Effector memory CD8-positive, alpha-beta T cell (primary cell): ENCODE measurements around the gene BIVM.

Experiments used
- ATAC-seq: fragments of 150-1000 bp; cut with Tn5 transposase; replicated peaks from 2 replicates; pipeline ENCODE4 v1.10.0; 2021; ENCODE audit warnings: mild to moderate bottlenecking, moderate library complexity
- DNase-seq, 3 experiments: peaks; one replicate each; pipeline ENCODE4 v3.0.0; 2021
- H3K27ac Mint-ChIP-seq, 2 donors: one replicate each; pipeline ENCODE4 v1.8.0; 2022; ENCODE audit warnings: mild to moderate bottlenecking in 2 of 2, mixed read lengths in 2 of 2, moderate library complexity in 2 of 2
- H3K27me3 Mint-ChIP-seq, 2 donors: one replicate each; pipeline ENCODE4 v1.8.0; 2022; ENCODE audit warnings: mixed read lengths in 2 of 2
- H3K36me3 Mint-ChIP-seq: one replicate; pipeline ENCODE4 v1.8.0; 2022; ENCODE audit warnings: mild to moderate bottlenecking, moderate library complexity, mixed read lengths; ENCODE audit not compliant: insufficient read depth
- H3K4me1 Mint-ChIP-seq, 2 donors: one replicate each; pipeline ENCODE4 v1.8.0; 2022; ENCODE audit warnings: low read depth in 2 of 2, mixed read lengths in 2 of 2
- H3K4me3 Mint-ChIP-seq, 2 donors: one replicate each; pipeline ENCODE4 v1.8.0; 2022; ENCODE audit warnings: mild to moderate bottlenecking in 2 of 2, mixed read lengths in 2 of 2, moderate library complexity in 2 of 2
- H3K9me3 Mint-ChIP-seq, 2 donors: one replicate each; pipeline ENCODE4 v1.8.0; 2022; ENCODE audit warnings: mixed read lengths in 2 of 2

The BIVM gene

DNA sequence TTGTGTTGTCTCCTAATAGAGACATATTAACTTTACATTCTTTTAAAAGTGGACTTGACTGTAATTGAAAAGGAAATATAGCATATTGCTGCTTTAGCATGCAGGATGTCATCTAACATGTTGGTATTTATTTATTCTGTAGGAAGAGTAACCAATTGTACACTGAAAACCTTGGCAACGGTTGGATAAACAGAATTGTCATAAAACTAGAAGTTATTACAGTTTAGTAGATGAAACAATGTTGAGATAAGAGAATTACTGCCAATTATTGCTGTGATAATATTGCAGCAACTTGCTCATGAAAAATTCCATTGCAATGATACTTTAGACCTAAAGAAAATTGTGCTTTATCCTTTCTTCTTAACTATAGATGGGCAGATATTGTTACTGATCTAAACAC lies 39.4 kb downstream of the BIVM start:
- peaks cover 7% of the 10 kb centered on the region for H3K36me3 Mint-ChIP-seq
- no peak for DNase-seq
- H3K9me3 Mint-ChIP-seq = no peaks in the 10 kb centered on the region
- no peak overlapping the region for H3K4me3 Mint-ChIP-seq
- H3K4me1 Mint-ChIP-seq = no peaks in the 10 kb centered on the region
- no peak overlapping the region for H3K27ac Mint-ChIP-seq
- no peaks in the 10 kb centered on the region for H3K27me3 Mint-ChIP-seq
- no peak for ATAC-seq

DNA sequence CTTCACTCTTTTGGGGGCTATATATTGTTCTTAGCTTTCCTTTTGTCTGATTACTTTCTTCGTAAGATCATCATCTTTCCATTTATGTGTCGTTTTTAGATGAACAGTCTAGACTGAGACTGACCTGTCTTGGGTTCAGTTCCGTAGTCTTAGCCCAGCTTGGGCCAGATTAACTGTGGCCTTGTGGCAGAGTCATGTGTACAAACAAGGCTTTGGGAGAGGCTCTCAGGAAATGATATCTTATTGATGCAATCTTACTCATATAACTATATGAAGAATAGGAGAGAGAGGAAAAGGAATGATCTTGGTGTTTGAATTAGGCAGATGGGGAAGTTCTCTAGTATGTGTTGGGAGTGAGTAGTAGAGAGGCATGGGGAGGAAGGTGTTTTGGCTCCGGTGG lies 40.1 kb downstream of the BIVM start:
- no peak for DNase-seq
- H3K9me3 Mint-ChIP-seq = no peaks in the 10 kb centered on the region
- ATAC-seq = no peak
- H3K27ac Mint-ChIP-seq = peak overlapping the region in 1 of 2 donors; percentile 12
- no peak overlapping the region for H3K4me3 Mint-ChIP-seq
- H3K4me1 Mint-ChIP-seq = no peaks in the 10 kb centered on the region
- no peaks in the 10 kb centered on the region for H3K27me3 Mint-ChIP-seq
- H3K36me3 Mint-ChIP-seq = peaks cover 7% of the 10 kb centered on the region

DNA sequence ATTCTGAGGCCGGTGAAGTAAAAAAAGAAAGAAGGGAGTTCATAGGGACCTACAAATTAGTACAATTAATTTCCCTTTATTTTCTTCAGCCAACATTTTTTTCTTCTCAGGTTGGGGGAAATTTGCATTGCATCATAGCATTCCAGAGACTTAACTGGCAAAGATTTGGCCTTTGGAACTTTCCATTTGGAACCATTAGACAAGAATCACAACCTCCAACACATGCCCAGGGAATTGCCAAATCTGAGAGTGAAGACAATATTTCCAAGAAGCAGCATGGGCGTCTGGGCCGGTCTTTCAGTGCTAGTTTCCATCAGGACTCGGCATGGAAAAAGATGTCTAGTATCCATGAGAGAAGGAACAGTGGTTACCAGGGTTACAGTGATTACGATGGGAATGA lies 40.5 kb downstream of the BIVM start:
- Mint-ChIP-seq H3K27me3 (no peaks in the 10 kb centered on the region), H3K27ac (peak overlapping the region in 1 of 2 donors; percentile 12), H3K9me3 (no peaks in the 10 kb centered on the region), H3K4me3 (no peak overlapping the region), H3K36me3 (peaks cover 7% of the 10 kb centered on the region), H3K4me1 (peaks cover 0 to 2% of the 10 kb centered on the region in 2 donors)
- no peak for DNase-seq
- ATAC-seq = no peak

DNA sequence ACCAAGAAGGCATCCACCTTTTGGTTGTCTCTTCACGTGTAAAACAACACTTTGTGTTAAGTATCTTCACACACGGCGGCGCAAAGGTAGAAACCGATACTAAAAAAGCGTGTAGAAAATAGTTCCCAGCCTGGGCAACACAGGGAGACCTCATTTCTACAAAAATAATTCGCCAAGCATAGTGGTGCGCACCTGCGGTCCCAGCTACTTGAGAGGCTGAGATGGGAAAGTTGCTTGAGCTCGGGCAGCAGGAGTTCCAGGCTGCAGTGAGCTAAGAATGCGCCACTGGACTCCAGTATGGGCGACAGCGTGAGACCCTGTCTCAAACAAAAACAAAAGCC lies 46.3 kb downstream of the BIVM start:
- Mint-ChIP-seq H3K27me3 (no peaks in the 10 kb centered on the region), H3K36me3 (peaks cover 35% of the 10 kb centered on the region), H3K4me3 (peak overlapping the region; percentile 90 to 97), H3K27ac (peak overlapping the region; percentile 94 to 98), H3K9me3 (no peaks in the 10 kb centered on the region), H3K4me1 (peaks cover 22 to 35% of the 10 kb centered on the region in 2 donors)
- peak; percentile 42 for ATAC-seq
- no peak for DNase-seq

DNA sequence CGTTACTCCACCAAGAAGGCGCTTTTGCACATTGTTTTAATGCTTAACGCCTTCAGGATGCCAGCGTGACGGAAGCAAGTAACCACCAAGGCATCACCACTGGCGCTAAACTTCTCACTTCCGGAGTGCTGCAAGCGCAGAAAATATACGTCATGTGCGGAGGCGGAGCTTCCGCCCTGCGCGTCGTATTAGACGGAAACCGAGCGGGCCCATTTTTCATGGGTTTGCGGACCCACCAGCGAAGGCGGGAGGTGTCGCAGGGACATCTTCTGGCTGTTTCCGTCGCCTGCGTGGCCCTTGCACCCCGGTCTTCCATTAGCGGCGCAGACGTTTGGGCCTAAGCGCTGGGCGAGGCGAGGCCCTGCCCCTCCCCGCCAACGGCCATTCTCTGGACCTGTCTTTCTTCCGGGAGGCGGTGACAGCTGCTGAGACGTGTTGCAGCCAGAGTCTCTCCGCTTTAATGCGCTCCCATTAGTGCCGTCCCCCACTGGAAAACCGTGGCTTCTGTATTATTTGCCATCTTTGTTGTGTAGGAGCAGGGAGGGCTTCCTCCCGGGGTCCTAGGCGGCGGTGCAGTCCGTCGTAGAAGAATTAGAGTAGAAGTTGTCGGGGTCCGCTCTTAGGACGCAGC lies 46.8 kb downstream of the BIVM start, which contains the start of gene ERCC5:
Gene ERCC5 (plus strand): TSS at position 403 of the 631 bp plus-strand sequence. CDS start 235 bp downstream, outside the sequence.
- Mint-ChIP-seq H3K4me3 (peak within 1 kb of the TSS; percentile 90 to 97), H3K36me3 (peaks cover 35% of the 10 kb centered on the region), H3K9me3 (no peaks in the 10 kb centered on the region), H3K27me3 (no peaks in the 10 kb centered on the region), H3K4me1 (peaks cover 26 to 40% of the 10 kb centered on the region in 2 donors), H3K27ac (peak within 1 kb of the TSS; percentile 94 to 98)
- DNase-seq (peak; percentile 97 to 98 (median 97)), ATAC-seq (peak; percentile 78)

DNA sequence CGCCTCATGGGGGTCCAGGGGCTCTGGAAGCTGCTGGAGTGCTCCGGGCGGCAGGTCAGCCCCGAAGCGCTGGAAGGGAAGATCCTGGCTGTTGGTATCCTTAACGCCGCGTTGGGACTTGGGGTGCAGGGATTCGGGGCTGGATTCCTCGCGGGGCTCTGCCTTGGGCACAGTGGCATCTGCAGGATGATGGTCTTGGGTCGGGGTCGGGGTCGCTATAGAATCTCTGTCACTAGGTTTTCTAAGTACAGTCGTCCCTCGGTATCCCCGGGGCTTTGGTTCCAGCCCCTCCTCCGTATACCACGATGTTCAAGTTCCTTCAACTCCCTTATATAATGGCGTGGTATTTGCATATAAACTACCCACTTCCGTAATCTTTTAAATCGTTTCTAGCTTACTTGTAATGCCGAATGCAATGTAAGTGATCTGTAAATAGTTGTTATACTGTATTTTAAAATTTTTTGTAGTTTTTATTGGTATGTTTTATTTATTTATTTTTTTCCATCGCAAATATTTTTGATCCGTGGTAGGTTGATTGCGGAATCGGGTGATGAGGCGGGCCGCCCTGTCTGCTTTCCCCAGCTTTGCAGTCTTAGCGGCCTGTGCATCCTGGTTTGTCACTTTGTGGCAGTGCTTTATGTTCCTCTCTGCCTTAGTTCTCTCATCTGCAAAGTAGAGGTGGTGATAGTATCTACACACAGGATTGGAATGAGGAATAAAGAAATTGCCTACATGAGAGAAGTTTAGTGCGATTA lies 47.5 kb downstream of the BIVM start:
- peak; percentile 29 to 38 (median 35) for DNase-seq
- H3K4me1 Mint-ChIP-seq = peaks cover 26 to 40% of the 10 kb centered on the region in 2 donors

DNA sequence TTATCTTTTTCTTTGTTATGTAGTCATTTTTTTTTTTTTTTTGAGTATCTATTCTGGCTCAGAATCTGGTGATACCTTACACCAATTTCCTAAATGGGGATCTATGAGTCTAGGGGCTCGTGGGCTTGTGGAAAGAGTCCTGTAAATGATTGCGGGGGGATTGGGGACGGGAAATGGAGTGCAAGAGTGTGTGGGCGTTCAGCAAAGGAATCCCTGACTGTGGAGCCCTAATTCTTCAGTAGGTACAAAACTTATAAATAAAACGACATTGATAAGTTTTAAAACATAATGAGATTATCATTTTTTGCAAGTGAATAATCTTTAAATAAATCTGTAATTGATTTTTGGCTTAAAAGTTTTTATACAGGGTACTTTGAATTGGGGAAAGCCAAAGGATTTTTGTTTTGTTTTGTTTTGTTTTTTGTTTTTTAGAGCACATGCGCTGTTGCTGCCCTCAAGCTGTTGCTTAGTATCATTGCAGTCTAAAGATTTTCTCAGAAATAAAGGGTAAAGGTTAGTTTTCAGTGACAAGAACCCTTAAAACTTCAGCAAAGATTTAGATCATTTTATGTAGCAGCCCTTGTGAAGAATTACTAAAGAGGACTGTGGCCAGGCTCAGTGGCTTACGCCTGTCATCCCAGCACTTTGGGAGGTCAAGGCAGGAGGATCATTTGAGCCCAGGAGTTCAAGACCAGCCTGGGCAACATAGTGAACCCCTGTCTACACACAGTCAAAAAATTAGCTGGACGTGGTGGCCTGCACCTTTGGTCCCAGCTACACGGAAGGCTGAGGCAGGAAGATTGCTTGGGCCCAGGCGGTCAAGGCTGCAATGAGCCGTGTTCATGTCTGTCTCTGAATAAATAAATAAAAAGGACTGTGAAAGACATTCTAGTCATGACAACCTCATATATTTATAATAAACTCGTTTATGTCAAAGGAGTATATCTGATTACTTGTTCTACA lies 48.6 kb downstream of the BIVM start:
- Mint-ChIP-seq H3K4me3 (peak overlapping the region; percentile 90 to 97), H3K4me1 (peaks cover 27 to 42% of the 10 kb centered on the region in 2 donors)

More for the DNA sequence above, 47.5 kb downstream of the BIVM start:
- H3K27me3 Mint-ChIP-seq = no peaks in the 10 kb centered on the region
- peaks cover 36% of the 10 kb centered on the region for H3K36me3 Mint-ChIP-seq
- ATAC-seq = peak; percentile 44
- peak overlapping the region; percentile 90 to 97 for H3K4me3 Mint-ChIP-seq
- H3K9me3 Mint-ChIP-seq = no peaks in the 10 kb centered on the region
- peak overlapping the region; percentile 94 to 98 for H3K27ac Mint-ChIP-seq

DNA sequence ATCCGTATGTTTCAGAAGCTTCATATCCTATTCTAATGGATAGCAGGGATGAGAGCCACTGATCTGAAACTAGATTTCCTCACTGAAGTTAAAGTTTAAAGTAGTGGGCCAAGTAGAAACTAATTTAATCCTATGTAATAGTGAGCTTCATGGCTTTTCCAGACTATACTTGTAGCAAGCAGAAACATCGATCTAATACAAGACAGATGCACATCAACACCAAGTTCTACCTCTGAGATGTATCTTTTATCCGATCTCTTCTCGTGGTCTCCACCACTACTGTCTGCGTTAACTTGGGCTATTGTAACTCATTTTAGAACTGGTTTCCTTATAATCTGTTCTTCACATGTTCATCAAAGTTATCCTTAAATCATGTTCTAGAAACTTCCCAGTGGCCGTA lies 50.0 kb downstream of the BIVM start:
- no peak for DNase-seq
- H3K27ac Mint-ChIP-seq = peak overlapping the region; percentile 11 to 70
- no peaks in the 10 kb centered on the region for H3K9me3 Mint-ChIP-seq
- ATAC-seq = no peak
- no peak overlapping the region for H3K4me3 Mint-ChIP-seq
- H3K4me1 Mint-ChIP-seq = peaks cover 31 to 51% of the 10 kb centered on the region in 2 donors
- H3K36me3 Mint-ChIP-seq = peaks cover 56% of the 10 kb centered on the region
- H3K27me3 Mint-ChIP-seq = no peaks in the 10 kb centered on the region

More for the DNA sequence above, 48.6 kb downstream of the BIVM start:
- H3K36me3 Mint-ChIP-seq = peaks cover 43% of the 10 kb centered on the region
- H3K27me3 Mint-ChIP-seq = no peaks in the 10 kb centered on the region
- H3K27ac Mint-ChIP-seq = peak overlapping the region; percentile 94 to 98
- DNase-seq = no peak
- no peaks in the 10 kb centered on the region for H3K9me3 Mint-ChIP-seq
- ATAC-seq = no peak

DNA sequence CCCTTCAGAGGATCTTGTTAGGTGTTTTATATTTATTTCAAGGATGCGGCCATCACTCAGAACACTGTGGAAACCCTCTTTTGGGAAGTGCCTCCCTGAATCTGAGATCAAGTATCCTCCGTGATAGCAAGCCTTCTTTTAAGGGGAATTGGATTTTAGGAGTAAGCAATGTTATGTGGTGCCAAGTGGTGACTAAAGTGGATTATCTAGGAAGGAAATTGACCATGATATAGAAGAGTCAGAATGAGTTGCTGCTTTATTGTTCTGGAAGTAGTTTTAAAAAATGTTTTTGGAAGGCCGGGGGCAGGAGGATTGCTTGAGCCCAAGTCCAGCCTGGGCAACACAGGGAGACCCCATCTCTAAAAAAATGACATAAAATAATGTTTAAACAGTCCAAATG lies 53.6 kb downstream of the BIVM start:
- Mint-ChIP-seq H3K36me3 (peaks cover 64% of the 10 kb centered on the region), H3K4me3 (no peak overlapping the region), H3K27ac (peak overlapping the region in 1 of 2 donors; percentile 20), H3K9me3 (no peaks in the 10 kb centered on the region), H3K27me3 (no peaks in the 10 kb centered on the region), H3K4me1 (peaks cover 32 to 52% of the 10 kb centered on the region in 2 donors)
- DNase-seq = no peak
- ATAC-seq = no peak

DNA sequence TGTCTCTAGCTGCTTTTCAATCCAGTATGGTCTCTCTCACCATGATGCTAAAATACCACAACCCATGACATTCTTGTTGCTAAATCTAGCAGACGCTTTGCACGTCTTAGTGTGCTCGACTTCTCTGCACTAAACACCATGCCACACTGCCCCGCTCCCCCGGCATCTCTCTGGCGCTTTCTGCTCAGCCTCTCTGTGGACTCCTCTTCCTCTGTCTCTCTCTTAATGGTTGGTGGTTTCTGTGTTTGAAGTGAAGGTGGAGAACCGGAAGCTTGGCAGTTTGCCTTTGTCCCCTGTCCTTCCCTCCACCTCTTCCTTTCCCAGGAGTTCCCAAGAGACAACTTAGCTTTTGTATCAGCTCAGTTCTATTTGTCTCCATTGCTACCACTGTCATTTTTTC lies 55.8 kb downstream of the BIVM start:
- peak overlapping the region; percentile 49 to 72 for H3K27ac Mint-ChIP-seq
- ATAC-seq (peak; percentile 91), DNase-seq (no peak)
- no peaks in the 10 kb centered on the region for H3K27me3 Mint-ChIP-seq
- H3K4me1 Mint-ChIP-seq = peaks cover 29 to 48% of the 10 kb centered on the region in 2 donors
- no peaks in the 10 kb centered on the region for H3K9me3 Mint-ChIP-seq
- peaks cover 80% of the 10 kb centered on the region for H3K36me3 Mint-ChIP-seq
- peak overlapping the region; percentile 26 to 57 for H3K4me3 Mint-ChIP-seq

DNA sequence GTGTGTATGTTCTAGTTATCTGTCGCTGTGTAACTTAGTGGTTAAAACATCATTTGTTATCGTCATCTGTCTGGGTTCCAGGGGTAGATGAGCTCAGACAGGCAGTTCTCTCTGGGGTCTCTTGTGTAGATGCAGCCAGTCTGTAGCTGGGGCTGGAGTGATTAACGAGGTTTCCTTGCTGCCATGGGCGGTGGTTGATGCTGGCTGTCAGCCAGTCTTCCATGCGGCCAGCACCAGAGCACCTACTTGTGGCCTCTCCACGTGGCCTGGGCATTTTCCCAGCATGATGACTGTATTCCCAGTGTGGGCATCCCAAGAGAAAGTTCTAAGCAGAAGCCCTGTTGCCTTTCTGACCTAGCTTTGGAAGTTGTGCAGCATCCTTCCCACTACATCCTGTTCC lies 57.6 kb downstream of the BIVM start:
- Mint-ChIP-seq H3K9me3 (no peaks in the 10 kb centered on the region), H3K27ac (peak overlapping the region in 1 of 2 donors; percentile 17), H3K4me3 (no peak overlapping the region), H3K36me3 (peaks cover 95% of the 10 kb centered on the region), H3K4me1 (peaks cover 24 to 47% of the 10 kb centered on the region in 2 donors), H3K27me3 (no peaks in the 10 kb centered on the region)
- DNase-seq (no peak), ATAC-seq (no peak)

DNA sequence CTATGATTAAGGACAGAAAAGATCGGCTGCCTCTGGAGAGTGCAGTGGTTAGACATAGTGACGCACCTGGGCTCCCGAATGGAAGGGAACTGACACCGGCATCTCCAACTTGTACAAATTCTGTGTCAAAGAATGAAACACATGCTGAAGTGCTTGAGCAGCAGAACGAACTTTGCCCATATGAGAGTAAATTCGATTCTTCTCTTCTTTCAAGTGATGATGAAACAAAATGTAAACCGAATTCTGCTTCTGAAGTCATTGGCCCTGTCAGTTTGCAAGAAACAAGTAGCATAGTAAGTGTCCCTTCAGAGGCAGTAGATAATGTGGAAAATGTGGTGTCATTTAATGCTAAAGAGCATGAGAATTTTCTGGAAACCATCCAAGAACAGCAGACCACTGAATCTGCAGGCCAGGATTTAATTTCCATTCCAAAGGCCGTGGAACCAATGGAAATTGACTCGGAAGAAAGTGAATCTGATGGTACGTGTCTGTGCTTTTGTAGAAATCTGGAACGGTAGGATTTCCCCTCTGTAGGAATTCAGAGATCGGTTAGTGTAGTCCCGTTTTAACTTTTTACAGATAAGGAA lies 63.8 kb downstream of the BIVM start:
- DNase-seq = no peak
- Mint-ChIP-seq H3K27ac (no peak overlapping the region), H3K9me3 (no peaks in the 10 kb centered on the region), H3K4me3 (no peak overlapping the region), H3K4me1 (peaks cover 24 to 55% of the 10 kb centered on the region in 2 donors), H3K36me3 (peaks cover 98% of the 10 kb centered on the region), H3K27me3 (no peaks in the 10 kb centered on the region)
- no peak for ATAC-seq

DNA sequence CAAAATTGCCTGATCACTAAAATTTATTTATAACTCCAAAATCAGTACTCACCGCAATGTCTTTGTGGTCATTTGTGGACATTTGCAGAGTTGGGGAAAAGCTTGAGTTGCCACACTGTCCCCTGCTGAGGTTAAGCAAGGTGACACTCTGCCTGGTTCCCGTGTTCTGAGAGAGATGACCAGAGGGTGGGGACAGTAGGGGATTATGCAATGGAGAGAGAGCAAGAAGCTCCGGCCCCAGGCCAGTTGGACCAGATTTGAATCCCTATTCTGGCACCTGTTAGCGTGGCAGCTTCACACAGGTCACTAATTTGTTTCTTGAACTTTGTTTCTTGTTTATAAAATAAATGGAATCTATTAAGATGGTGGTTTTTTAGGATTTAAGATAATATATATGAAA lies 64.7 kb downstream of the BIVM start:
- peak overlapping the region in 1 of 2 donors; percentile 38 for H3K27ac Mint-ChIP-seq
- H3K4me3 Mint-ChIP-seq = peak overlapping the region in 1 of 2 donors; percentile 51
- ATAC-seq (no peak), DNase-seq (no peak)
- peaks cover 24 to 52% of the 10 kb centered on the region in 2 donors for H3K4me1 Mint-ChIP-seq
- no peaks in the 10 kb centered on the region for H3K27me3 Mint-ChIP-seq
- H3K36me3 Mint-ChIP-seq = peaks cover 90% of the 10 kb centered on the region
- no peaks in the 10 kb centered on the region for H3K9me3 Mint-ChIP-seq
